Prostate gland (tissue), 2 donors: ENCODE measurements around the gene A3GALT2.

Experiments
- CTCF ChIP-seq, 4 experiments: fragments of 200-600 bp in 2 of 4; fragments of 450-650 bp in 2 of 4; sonication (generic) in 2 of 4; IDR thresholded peaks; 1 replicate in 3 of 4; 2 replicates in 1 of 4; pipeline ENCODE4 v1.5.1; 2016 to 2019; ENCODE audit warnings: antibody characterized with exemption in 4 of 4, mild to moderate bottlenecking in 2 of 4, moderate library complexity in 2 of 4
- POLR2A ChIP-seq: fragments of 450-650 bp; IDR thresholded peaks from one replicate; pipeline ENCODE4 v1.6.1; 2016; ENCODE audit warnings: antibody characterized with exemption, mild to moderate bottlenecking

DNA sequence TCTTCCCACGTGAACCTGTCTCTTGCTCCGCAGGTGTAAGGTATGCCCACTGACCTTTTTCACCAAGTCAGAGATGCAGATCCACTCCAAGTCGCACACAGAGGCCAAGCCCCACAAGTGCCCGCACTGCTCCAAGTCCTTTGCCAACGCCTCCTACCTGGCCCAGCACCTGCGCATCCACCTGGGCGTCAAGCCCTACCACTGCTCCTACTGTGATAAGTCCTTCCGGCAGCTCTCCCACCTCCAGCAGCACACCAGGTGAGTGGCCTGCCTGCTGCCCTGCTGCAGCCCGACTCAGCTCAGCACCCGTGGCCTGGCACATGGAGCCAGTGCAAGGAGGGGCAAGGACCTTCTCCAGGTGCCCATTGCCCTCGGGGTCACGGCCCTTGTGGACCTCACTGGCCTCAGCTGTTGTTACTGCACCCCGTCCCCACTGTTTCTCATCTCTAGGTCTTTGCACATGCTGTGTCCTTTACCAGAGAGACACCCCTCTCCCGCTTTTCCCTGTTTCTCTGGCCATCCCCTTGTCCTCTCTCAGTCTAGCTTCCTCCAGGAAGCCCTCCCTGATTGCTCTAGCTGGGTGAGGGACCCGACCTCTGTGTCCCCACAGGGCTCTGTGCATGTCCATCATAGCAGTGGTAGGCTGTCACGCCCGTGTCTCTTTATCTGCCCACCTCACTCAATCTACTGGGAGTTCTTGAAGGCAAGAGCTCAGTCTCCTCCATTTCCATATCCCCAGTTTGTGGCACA, 39.2 kb downstream of the A3GALT2 start:
- TF ChIP-seq POLR2A = no peak
- no peak for TF ChIP-seq CTCF (IDR thresholded peaks at IDR 0.05)
